Tibial nerve (tissue), 3 donors: ENCODE data around the gene KRT82.

Source experiments
- CTCF ChIP-seq, 5 experiments: fragments of 200-600 bp in 3 of 5; fragments of 450-650 bp in 2 of 5; sonication (generic) in 3 of 5; IDR thresholded peaks; one replicate each; pipeline ENCODE4 v1.5.1; 2016 to 2019; ENCODE audit warnings: antibody characterized with exemption in 5 of 5, mild to moderate bottlenecking in 3 of 5, moderate library complexity in 2 of 5
- POLR2A ChIP-seq, 2 donors: fragments of 450-650 bp; IDR thresholded peaks; one replicate each; pipeline ENCODE4 v1.6.1; 2017; ENCODE audit warnings: antibody characterized with exemption in 2 of 2, mild to moderate bottlenecking in 2 of 2, moderate library complexity in 2 of 2

GRCh38 chr12:52446367-52447045 lies 40.4 kb upstream of the KRT82 start:
- no peak for TF ChIP-seq POLR2A (IDR thresholded peaks at IDR 0.05)
- TF ChIP-seq CTCF (IDR thresholded peaks at IDR 0.05): no peak
